ENCODE results near the gene GUK1.
A peak's percentile ranks its signal among the peaks of the same experiment; 100 is the strongest.
"Not testable (repeated sequence)": the region's sequence is repeated elsewhere in the genome, so short reads cannot be mapped to it uniquely, and the experiment has no call there.

GUK1 gene

DNA sequence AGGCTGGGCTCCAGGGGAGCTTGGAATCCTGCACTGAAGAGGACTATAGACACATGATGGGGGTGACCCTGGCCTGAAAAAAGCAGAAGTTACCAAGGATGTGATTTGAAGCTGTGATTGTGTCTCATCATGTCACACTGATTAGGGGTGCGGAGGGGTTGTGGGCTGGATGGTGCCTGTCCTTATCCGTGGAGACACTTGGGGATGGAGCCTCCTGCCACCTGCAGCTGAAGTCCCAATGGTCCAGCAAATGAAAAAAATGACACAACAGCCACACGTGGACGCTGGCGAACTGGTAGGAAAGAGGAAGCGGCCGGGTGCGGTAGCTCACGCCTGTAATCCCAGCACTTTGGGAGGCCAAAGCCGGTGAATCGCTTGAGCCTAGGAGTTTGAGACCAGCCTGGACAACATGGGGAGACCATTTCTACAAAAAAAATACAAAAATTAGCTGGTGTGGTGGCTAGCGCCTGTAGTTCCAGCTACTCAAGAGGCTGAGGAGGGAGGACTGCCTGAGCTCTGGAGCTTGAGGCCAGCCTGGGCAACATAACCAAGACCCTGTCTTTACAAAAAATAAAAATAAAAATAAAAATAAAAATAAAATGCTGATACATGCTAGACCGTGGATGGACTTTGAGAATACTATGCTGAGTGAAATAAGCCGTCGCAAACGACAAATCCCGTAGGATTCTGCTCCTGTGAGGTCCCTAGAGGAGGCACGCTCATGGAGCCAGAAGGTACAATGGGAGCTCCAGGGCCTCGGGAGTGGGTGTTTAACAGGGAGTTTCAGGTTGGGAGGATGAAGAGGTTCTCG is 24.7 kb downstream of the GUK1 start:
- peak; percentile 57 to 66 (median 62) for DNase-seq

DNA sequence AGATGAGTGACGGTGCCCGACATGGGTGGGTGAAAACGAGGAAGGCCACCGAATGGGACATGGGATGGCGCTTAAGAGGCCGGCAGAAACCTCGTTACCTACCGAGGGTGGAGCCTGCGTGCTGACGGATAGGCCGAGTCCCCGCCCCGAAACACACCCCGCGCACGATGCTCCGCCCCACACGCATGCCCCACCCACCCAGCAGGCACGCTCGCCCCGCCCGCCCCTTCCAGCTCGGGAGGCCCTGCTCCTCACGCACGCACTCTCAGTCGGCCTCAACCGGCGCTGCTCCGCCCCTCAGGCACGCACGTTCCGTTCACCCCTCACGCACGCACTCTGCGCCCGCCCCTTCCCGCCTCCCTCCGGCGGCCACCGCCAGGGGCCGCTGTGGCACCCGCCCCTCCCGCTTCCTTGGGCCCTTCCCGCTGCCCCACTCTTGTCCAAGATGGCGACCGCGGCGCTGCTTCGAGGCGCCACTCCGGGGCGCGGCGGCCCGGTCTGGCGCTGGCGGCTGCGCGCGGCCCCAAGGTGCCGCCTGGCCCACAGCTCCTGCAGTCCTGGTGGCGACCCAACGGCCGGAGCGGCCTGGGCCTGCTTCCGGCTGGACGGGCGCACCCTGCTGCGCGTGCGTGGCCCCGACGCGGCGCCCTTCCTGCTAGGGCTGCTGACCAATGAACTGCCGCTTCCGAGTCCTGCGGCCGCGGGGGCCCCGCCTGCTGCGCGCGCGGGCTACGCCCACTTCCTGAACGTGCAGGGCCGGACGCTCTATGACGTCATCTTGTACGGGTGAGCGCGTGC is 25.5 kb downstream of the GUK1 start, which contains the start of gene IBA57:
IBA57 (plus strand) TSS at position 433 of the 798 bp plus-strand sequence; CDS start at position 446, 13 bp downstream.
- DNase-seq = peak; percentile 99 to 100 (median 99)

DNA sequence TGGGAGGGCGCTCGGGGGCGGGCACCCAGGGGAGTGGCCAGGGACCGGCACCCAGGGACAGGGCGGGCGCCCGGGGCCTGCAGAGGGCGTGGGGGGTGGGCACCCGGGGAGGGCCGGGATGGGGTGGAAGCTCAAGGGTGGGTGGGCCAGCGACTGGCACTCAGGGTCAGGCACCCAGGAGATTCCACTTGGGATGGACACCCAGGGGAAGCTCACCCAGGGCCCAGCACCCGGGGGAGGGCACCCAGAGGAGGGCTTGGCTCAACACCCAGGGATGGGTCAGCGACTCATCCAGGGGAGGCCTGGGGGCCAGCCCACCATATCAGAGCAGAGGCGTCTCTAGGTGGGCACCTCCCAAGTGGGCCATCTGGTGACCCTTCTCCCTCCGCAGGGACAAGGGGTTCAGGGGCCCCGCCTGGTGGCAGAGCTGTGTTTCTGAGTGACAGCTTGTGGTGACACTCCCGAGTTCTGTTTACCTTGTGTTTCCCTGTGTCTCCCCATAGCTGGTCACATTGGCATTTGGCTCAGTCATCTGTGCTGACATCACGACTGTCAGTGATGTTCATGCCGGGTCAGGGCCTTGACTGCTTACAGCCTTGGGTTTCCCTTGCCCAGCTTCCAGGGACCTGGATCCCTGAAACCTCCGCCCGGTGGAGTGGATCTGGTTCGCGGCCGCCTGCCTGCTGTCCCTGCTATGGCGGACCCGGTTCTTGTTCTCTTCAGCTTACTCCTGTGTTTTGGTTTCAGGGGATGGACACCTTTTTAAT is 26.3 kb downstream of the GUK1 start:
- peak; percentile 76 to 85 (median 82) for DNase-seq

GRCh38 chr1:228168563-228169270 is 28.6 kb downstream of the GUK1 start:
- peak; percentile 35 to 47 (median 38) for DNase-seq

DNA sequence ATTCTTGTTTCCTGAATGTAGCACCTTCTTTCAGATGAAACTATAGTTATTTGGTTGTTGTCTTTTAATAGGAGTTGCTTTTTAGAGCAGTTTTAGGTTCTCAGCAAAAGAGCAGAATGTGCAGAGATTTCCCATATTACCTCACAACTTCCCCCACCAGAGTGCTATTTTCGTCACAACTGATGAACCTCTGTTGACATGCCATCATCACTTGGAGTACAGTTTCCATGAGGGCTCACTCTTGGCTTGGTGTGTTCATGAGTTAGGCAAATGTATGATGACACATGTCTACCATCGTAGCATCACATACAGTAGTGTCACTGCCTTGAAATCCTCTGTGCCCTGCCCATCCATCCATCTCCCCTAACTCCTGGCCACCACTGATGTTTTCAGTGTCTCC is 29.3 kb downstream of the GUK1 start:
- peak; percentile 49 to 74 (median 65) for DNase-seq

DNA sequence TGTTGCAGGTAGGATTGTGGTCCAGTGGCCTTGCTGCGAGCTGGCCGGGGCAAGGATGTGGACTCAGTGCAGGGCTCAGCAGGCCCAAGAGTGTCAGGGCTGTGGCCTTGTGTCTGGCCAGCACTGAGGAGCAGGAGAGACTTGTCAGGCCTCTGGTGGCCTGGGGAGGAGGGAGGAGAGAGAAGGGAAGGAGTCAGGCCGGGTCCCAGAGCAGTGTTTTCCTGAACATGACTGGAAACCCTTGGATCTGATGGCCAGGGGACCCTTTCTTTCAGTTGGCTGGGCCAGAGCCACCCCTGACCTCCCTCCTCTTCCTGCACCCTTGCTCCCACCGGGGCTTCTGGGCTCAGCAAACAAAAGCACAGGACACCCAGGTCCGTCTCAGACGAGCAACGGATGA is 30.6 kb downstream of the GUK1 start:
- no peak for DNase-seq

- DNase-seq = no peak
Measured at GRCh38 chr1:228171221-228171891, 31.3 kb downstream of the GUK1 start.

DNA sequence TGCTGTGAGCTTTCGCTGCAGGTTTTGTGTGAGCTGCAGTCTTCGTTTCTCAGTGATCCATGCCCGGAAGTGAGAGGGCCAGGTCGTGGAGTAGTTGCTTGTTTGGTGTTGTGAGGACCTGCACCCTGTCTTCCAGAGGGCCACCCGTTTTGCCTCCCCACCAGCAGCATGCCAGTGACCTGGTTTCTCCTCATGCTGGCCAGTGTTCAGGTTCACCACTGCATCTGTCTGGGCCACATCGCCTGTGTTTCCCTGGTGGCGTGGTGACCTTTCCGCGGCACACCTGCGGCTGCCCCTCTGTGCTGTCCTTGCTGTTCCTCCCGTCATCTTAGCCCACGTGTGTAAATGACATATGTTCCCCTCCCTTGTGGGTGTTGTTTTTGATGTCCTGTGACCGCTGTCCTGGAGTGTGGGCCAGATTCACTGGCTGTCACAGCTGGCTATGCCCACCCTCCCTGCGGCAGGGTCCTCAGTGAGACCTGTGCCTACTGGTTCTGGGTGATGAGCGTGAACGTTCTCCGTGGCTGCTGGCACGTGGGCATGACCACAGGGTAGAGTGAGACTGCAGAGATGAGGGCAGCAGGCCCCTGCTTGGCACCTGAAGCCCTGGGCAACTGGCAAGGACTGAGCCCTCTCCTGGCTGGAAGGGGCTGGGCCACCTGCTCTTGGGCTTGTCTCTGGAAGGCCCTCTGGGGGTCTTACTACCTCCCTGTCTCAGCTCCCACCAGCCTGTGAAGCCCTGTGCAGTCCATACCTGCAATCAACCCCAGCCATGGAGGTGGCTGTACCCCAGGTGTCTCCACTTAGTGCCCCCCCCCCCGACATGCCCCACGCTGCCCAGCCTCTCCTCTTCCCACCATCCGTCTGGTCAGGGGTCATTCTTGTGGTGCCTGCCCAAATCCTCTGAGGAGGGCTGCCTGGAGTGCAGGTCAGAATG is 32.8 kb downstream of the GUK1 start:
- no peak for DNase-seq

DNA sequence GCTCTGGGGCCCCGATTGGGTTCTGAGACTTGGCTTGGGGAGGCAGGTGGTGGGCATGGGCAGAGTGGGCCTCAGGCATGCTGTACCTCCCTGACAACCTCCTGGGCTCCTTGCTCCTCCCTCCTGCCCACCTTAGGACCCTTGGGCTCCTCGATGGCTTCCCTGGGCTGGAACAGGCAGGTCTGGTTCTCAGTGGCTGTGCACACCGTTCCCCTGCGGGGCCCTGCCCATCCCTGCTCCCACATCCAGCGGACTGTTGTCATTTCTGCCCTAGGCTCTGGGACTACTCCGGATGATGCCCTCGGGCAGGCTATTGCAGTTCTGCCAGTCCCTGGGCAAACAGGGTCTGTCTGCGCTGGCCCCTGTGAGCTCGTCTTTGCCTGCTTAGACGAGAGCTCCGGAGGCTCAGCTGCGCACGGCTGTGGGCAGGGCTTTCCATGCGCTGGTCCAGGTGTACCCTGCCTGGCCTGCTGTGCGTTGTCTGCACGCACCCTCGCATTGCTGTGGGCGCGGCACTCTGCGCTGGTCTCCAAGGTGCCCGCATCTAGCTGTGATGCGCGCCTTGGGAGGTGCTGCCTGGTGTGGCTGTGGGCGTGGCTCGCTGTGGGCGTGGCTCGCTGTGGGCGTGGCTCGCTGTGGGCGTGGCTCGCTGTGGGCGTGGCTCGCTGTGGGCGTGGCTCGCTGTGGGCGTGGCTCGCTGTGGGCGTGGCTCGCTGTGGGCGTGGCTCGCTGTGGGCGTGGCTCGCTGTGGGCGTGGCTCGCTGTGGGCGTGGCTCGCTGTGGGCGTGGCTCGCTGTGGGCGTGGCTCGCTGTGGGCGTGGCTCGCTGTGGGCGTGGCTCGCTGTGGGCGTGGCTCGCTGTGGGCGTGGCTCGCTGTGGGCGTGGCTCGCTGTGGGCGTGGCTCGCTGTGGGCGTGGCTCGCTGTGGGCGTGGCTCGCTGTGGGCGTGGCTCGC is 33.7 kb downstream of the GUK1 start:
- not testable (repeated sequence) for DNase-seq

GRCh38 chr1:228174482-228175315 is 34.6 kb downstream of the GUK1 start:
- peak in 1 of 3 donors; percentile 17 for DNase-seq

- DNase-seq = no peak
Measured at GRCh38 chr1:228175316-228176023, 35.4 kb downstream of the GUK1 start.

GRCh38 chr1:228176024-228176395 is 35.9 kb downstream of the GUK1 start:
- DNase-seq = no peak

GRCh38 chr1:228176461-228177182 is 36.5 kb downstream of the GUK1 start:
- no peak for DNase-seq

DNA sequence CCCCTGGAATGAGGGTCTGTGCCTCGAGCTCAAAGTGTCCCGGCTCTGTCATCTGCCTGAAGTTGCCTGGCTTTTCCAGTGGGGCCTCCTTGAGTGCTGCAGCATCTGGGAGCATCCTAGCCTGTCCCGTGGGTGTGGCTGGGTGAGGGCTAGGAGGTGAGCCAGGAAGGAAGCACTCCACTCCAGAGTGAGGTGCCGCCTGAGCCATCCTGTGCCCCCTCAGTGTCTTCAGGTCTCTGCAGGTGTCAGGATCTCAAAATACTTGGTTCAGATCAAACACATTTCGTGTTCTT is 37.0 kb downstream of the GUK1 start:
- no peak for DNase-seq

DNA sequence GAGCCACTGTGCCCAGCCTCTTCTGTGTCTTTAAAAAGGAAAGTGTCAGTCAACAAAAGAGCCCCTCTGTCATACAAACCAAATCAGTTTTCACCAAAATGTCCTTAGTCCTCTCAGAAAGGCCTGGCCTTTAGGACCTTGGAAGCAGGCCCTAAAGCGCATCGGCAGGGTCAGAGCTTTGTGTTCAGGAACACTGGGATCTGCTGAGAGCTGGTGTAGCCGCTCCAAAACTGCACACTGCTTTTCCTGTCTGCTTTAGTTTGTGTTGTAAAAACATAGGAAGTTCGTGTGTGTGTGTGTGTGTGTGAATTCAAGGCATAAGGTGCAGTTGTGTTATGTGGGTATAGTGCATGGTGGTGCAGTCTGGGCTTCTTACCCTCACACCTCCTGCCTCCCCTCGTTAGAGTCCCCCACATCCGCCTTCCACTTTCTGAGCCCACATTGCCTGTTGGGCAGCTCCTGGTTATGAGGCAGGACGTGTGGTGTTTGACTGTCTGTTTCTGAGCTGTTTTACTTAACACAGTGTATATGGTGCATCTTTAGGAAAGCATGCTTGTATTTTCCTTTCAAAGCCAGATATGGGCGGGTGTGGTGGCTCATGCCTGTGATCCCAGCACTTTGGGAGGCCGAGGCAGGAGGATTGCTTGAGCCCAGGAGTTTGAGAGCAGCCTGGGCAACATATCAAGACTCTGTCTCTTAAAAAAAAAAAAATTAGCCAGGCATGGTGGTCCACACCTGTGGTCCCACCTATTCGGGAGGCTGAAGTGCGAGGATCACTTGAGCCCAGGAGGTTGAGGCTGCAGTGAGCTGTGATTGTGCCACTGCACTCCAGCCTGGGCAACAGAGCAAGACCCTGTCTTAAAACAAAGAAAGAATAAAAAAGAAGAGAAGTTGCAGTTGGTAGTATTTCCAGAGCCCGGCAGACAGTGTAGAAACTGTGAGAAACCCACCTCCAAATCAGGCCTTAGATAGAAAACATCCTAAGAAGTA is 37.9 kb downstream of the GUK1 start:
- DNase-seq = no peak

Data from suppressor macrophage treated with lipopolysaccharide for 1 hour (primary cell).